GM23338 (cell line): ENCODE data around the gene ADGRL3. TPM values are rescaled to one million over a fixed set of nuclear protein-coding genes. Genes with fewer than 3 reads are reported as not detected.

Experiments used
- ATAC-seq: fragments of 200-7000 bp; cut with Tn5 transposase; 3 replicates; pipeline ENCODE4 v1.9.1; 2020
- DNase-seq: peaks from one replicate; pipeline ENCODE4 v3.0.0-alpha.2; 2015; ENCODE audit warnings: low spot score
- H2AFZ ChIP-seq: fragments of 200-600 bp; sonication (generic); 2 replicates; pipeline ENCODE4 v1.8.0; 2016; ENCODE audit warnings: antibody characterized with exemption, mild to moderate bottlenecking, moderate library complexity
- H3F3A ChIP-seq: fragments of 200-600 bp; sonication (generic); replicated peaks from 2 replicates; pipeline ENCODE4 v1.8.0; 2017; ENCODE audit warnings: antibody characterized with exemption, mixed run types, low read depth
- H3K27ac ChIP-seq: fragments of 200-600 bp; sonication (generic); 2 replicates; pipeline ENCODE4 v1.6.1; 2016; ENCODE audit warnings: low read depth
- H3K27me3 ChIP-seq: fragments of 200-600 bp; sonication (generic); 2 replicates; pipeline ENCODE4 v1.8.0; 2016; ENCODE audit warnings: mild to moderate bottlenecking, mixed run types, moderate library complexity; ENCODE audit not compliant: insufficient read depth
- H3K36me3 ChIP-seq: fragments of 200-600 bp; sonication (generic); 2 replicates; pipeline ENCODE4 v1.8.0; 2016; ENCODE audit warnings: mild to moderate bottlenecking; ENCODE audit not compliant: insufficient read depth
- H3K4me1 ChIP-seq: fragments of 200-600 bp; sonication (generic); 2 replicates; pipeline ENCODE4 v1.8.0; 2016; ENCODE audit warnings: mild to moderate bottlenecking, moderate library complexity; ENCODE audit not compliant: insufficient read depth
- H3K4me2 ChIP-seq: fragments of 200-600 bp; sonication (generic); 2 replicates; pipeline ENCODE4 v1.7.1; 2017; ENCODE audit warnings: mixed run types
- H3K4me3 ChIP-seq: fragments of 200-600 bp; sonication (generic); 2 replicates; pipeline ENCODE4 v1.6.1; 2016; ENCODE audit warnings: mixed run types
- H3K79me2 ChIP-seq: fragments of 200-600 bp; sonication (generic); replicated peaks from 2 replicates; pipeline ENCODE4 v1.8.0; 2017; ENCODE audit warnings: mild to moderate bottlenecking; ENCODE audit not compliant: insufficient read depth
- H3K9me2 ChIP-seq: fragments of 200-600 bp; sonication (generic); 2 replicates; pipeline ENCODE4 v1.8.0; 2017; ENCODE audit not compliant: insufficient read depth
- H4K20me1 ChIP-seq: fragments of 200-600 bp; sonication (generic); replicated peaks from 2 replicates; pipeline ENCODE4 v1.8.0; 2017; ENCODE audit warnings: mild to moderate bottlenecking; ENCODE audit not compliant: insufficient read depth
- H3K27ac Mint-ChIP-seq: 2 replicates; pipeline ENCODE4 v1.8.0; 2020; ENCODE audit warnings: inconsistent platforms, mild to moderate bottlenecking, moderate library complexity, mixed read lengths
- H3K27me3 Mint-ChIP-seq: 3 replicates; pipeline ENCODE4 v1.8.0; 2022; ENCODE audit warnings: low read depth, mild to moderate bottlenecking, moderate library complexity, mixed read lengths, inconsistent platforms; ENCODE audit not compliant: insufficient read depth, poor library complexity
- H3K36me3 Mint-ChIP-seq: 3 replicates; pipeline ENCODE4 v1.8.0; 2021; ENCODE audit warnings: low read depth, mild to moderate bottlenecking, inconsistent platforms, moderate library complexity, mixed read lengths
- H3K4me1 Mint-ChIP-seq: 3 replicates; pipeline ENCODE4 v1.8.0; 2020; ENCODE audit warnings: mild to moderate bottlenecking, inconsistent platforms, mixed read lengths
- H3K4me3 Mint-ChIP-seq: 3 replicates; pipeline ENCODE4 v1.8.0; 2021; ENCODE audit warnings: moderate library complexity, mild to moderate bottlenecking, inconsistent platforms, mixed read lengths
- H3K9me3 Mint-ChIP-seq: 3 replicates; pipeline ENCODE4 v1.8.0; 2020; ENCODE audit warnings: moderate library complexity, mild to moderate bottlenecking, inconsistent platforms, mixed read lengths
- CREB1 ChIP-seq: fragments of 250-450 bp; sonication (Bioruptor Pico); IDR thresholded peaks from 2 replicates; pipeline ENCODE4 v1.5.0; 2020; ENCODE audit warnings: low read depth, mild to moderate bottlenecking, moderate library complexity
- CTCF ChIP-seq, 2 experiments: fragments of 200-600 bp in 1 of 2; sonication (generic) in 1 of 2; conservative IDR thresholded peaks; 2 replicates each; pipeline versions ENCODE4 v1.5.1 to v1.6.1; 2016 to 2017; ENCODE audit warnings: antibody characterized with exemption in 2 of 2, low read depth in 2 of 2, mild to moderate bottlenecking in 2 of 2, moderate library complexity in 1 of 2
- EZH2 ChIP-seq: fragments of 200-600 bp; sonication (generic); IDR thresholded peaks from one replicate; pipeline ENCODE4 v1.8.0; 2017; ENCODE audit warnings: antibody characterized with exemption, mild to moderate bottlenecking, low read depth; ENCODE audit not compliant: unreplicated experiment
- NANOG ChIP-seq: IDR thresholded peaks from 2 replicates; pipeline ENCODE4 v1.6.1; 2016; ENCODE audit warnings: antibody characterized with exemption, borderline replicate concordance
- POLR2AphosphoS5 ChIP-seq: IDR thresholded peaks from 2 replicates; pipeline ENCODE4 v1.6.1; 2016; ENCODE audit warnings: antibody characterized with exemption, low read depth
- STAT1 ChIP-seq: IDR thresholded peaks from one replicate; pipeline ENCODE4 v1.6.1; 2016; ENCODE audit warnings: antibody characterized with exemption; ENCODE audit not compliant: unreplicated experiment
- ZNF114 ChIP-seq: fragments of 250-450 bp; sonication (Bioruptor Pico); IDR thresholded peaks from 2 replicates; pipeline ENCODE4 v1.5.0; 2020; ENCODE audit warnings: mild to moderate bottlenecking, moderate library complexity
- ZNF331 ChIP-seq: fragments of 250-450 bp; sonication (Bioruptor Pico); IDR thresholded peaks from 2 replicates; pipeline ENCODE4 v1.5.0; 2020; ENCODE audit warnings: low read depth, mild to moderate bottlenecking, moderate library complexity
- polyA plus RNA-seq: library from polyadenylated mRNA; unstranded; fragments of >200 nt; fragmentation: Nextera tagmentation; extraction: Ambion mirVana; gene quantifications from 2 replicates; pipeline ENCODE4 v1.2.1, GENCODE V29; 2016
- total RNA-seq: library from RNA; depleted of rRNA; stranded (reverse); fragments of >200 nt; shearing (Covaris generic); gene quantifications from 2 replicates; pipeline ENCODE4 v1.2.3, GENCODE V29; 2014
- TF ChIP-seq, protein P1 (sequence below): fragments of 250-450 bp; sonication (Bioruptor Pico); IDR thresholded peaks from 2 replicates; pipeline ENCODE4 v1.5.0; 2020; ENCODE audit warnings: mild to moderate bottlenecking, moderate library complexity
- TF ChIP-seq, protein P2 (sequence below): IDR thresholded peaks from 2 replicates; pipeline ENCODE4 v1.6.1; 2016; ENCODE audit warnings: antibody characterized with exemption
- TF ChIP-seq, protein P3 (sequence below): IDR thresholded peaks from one replicate; pipeline ENCODE4 v1.6.1; 2018; ENCODE audit warnings: antibody characterized with exemption; ENCODE audit not compliant: unreplicated experiment

The ADGRL3 gene
- total and polyA plus RNA-seq, 2 experiments from 2014 or later: 9.7 to 16.5 TPM

GRCh38 chr4:61933527-61933926 lies 733.4 kb downstream of the ADGRL3 start (continued):
- TF ChIP-seq, protein P1, sequence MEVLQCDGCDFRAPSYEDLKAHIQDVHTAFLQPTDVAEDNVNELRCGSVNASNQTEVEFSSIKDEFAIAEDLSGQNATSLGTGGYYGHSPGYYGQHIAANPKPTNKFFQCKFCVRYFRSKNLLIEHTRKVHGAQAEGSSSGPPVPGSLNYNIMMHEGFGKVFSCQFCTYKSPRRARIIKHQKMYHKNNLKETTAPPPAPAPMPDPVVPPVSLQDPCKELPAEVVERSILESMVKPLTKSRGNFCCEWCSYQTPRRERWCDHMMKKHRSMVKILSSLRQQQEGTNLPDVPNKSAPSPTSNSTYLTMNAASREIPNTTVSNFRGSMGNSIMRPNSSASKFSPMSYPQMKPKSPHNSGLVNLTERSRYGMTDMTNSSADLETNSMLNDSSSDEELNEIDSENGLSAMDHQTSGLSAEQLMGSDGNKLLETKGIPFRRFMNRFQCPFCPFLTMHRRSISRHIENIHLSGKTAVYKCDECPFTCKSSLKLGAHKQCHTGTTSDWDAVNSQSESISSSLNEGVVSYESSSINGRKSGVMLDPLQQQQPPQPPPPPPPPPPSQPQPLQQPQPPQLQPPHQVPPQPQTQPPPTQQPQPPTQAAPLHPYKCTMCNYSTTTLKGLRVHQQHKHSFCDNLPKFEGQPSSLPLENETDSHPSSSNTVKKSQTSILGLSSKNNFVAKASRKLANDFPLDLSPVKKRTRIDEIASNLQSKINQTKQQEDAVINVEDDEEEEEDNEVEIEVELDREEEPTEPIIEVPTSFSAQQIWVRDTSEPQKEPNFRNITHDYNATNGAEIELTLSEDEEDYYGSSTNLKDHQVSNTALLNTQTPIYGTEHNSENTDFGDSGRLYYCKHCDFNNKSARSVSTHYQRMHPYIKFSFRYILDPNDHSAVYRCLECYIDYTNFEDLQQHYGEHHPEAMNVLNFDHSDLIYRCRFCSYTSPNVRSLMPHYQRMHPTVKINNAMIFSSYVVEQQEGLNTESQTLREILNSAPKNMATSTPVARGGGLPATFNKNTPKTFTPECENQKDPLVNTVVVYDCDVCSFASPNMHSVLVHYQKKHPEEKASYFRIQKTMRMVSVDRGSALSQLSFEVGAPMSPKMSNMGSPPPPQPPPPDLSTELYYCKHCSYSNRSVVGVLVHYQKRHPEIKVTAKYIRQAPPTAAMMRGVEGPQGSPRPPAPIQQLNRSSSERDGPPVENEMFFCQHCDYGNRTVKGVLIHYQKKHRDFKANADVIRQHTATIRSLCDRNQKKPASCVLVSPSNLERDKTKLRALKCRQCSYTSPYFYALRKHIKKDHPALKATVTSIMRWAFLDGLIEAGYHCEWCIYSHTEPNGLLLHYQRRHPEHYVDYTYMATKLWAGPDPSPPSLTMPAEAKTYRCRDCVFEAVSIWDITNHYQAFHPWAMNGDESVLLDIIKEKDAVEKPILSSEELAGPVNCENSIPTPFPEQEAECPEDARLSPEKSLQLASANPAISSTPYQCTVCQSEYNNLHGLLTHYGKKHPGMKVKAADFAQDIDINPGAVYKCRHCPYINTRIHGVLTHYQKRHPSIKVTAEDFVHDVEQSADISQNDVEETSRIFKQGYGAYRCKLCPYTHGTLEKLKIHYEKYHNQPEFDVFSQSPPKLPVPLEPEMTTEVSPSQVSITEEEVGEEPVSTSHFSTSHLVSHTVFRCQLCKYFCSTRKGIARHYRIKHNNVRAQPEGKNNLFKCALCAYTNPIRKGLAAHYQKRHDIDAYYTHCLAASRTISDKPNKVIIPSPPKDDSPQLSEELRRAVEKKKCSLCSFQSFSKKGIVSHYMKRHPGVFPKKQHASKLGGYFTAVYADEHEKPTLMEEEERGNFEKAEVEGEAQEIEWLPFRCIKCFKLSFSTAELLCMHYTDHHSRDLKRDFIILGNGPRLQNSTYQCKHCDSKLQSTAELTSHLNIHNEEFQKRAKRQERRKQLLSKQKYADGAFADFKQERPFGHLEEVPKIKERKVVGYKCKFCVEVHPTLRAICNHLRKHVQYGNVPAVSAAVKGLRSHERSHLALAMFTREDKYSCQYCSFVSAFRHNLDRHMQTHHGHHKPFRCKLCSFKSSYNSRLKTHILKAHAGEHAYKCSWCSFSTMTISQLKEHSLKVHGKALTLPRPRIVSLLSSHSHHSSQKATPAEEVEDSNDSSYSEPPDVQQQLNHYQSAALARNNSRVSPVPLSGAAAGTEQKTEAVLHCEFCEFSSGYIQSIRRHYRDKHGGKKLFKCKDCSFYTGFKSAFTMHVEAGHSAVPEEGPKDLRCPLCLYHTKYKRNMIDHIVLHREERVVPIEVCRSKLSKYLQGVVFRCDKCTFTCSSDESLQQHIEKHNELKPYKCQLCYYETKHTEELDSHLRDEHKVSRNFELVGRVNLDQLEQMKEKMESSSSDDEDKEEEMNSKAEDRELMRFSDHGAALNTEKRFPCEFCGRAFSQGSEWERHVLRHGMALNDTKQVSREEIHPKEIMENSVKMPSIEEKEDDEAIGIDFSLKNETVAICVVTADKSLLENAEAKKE: no peak
- TF ChIP-seq CREB1 (no peak), STAT1 (no peak)
- TF ChIP-seq, protein P2, sequence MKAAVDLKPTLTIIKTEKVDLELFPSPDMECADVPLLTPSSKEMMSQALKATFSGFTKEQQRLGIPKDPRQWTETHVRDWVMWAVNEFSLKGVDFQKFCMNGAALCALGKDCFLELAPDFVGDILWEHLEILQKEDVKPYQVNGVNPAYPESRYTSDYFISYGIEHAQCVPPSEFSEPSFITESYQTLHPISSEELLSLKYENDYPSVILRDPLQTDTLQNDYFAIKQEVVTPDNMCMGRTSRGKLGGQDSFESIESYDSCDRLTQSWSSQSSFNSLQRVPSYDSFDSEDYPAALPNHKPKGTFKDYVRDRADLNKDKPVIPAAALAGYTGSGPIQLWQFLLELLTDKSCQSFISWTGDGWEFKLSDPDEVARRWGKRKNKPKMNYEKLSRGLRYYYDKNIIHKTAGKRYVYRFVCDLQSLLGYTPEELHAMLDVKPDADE: no peak

GRCh38 chr4:61934198-61934597 lies 734.1 kb downstream of the ADGRL3 start:
- no peak for DNase-seq
- H3K36me3 ChIP-seq: no peaks in the 10 kb centered on the region
- H3K4me3 Mint-ChIP-seq: no peak overlapping the region
- no peak overlapping the region for H3K27ac ChIP-seq
- no peak overlapping the region for H2AFZ ChIP-seq
- no peak for ATAC-seq
- peaks cover 6% of the 10 kb centered on the region for H3K4me1 ChIP-seq
- no peaks in the 10 kb centered on the region for H3K27me3 ChIP-seq
- H3K4me1 Mint-ChIP-seq: peaks cover 12% of the 10 kb centered on the region; the same call in 2 of the 3 replicates
- no peaks in the 10 kb centered on the region for H3F3A ChIP-seq
- no peaks in the 10 kb centered on the region for H3K9me3 Mint-ChIP-seq
- no peaks in the 10 kb centered on the region for H3K79me2 ChIP-seq
- no peak overlapping the region for H3K4me2 ChIP-seq
- no peaks in the 10 kb centered on the region for H3K27me3 Mint-ChIP-seq
- H3K27ac Mint-ChIP-seq: no peak overlapping the region
- H3K36me3 Mint-ChIP-seq: no peaks in the 10 kb centered on the region
- H3K9me2 ChIP-seq: no peaks in the 10 kb centered on the region
- H4K20me1 ChIP-seq: no peaks in the 10 kb centered on the region
- H3K4me3 ChIP-seq: no peak overlapping the region
- TF ChIP-seq STAT1 (no peak), CREB1 (no peak), EZH2 (no peak), NANOG (no peak), ZNF114 (CRISPR knock-in tag) (no peak), ZNF331 (CRISPR knock-in tag) (no peak), POLR2AphosphoS5 (no peak), CTCF (conservative IDR thresholded peaks at IDR 0.05; ENCODE audit: low read depth in 2 of 2) (no peak)
- TF ChIP-seq, protein P2: no peak
- TF ChIP-seq, protein P3, sequence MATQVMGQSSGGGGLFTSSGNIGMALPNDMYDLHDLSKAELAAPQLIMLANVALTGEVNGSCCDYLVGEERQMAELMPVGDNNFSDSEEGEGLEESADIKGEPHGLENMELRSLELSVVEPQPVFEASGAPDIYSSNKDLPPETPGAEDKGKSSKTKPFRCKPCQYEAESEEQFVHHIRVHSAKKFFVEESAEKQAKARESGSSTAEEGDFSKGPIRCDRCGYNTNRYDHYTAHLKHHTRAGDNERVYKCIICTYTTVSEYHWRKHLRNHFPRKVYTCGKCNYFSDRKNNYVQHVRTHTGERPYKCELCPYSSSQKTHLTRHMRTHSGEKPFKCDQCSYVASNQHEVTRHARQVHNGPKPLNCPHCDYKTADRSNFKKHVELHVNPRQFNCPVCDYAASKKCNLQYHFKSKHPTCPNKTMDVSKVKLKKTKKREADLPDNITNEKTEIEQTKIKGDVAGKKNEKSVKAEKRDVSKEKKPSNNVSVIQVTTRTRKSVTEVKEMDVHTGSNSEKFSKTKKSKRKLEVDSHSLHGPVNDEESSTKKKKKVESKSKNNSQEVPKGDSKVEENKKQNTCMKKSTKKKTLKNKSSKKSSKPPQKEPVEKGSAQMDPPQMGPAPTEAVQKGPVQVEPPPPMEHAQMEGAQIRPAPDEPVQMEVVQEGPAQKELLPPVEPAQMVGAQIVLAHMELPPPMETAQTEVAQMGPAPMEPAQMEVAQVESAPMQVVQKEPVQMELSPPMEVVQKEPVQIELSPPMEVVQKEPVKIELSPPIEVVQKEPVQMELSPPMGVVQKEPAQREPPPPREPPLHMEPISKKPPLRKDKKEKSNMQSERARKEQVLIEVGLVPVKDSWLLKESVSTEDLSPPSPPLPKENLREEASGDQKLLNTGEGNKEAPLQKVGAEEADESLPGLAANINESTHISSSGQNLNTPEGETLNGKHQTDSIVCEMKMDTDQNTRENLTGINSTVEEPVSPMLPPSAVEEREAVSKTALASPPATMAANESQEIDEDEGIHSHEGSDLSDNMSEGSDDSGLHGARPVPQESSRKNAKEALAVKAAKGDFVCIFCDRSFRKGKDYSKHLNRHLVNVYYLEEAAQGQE: no peak
